GM18909 (cell line): ENCODE data around the gene SAP25.
"Not testable (repeated sequence)": the region's sequence is repeated elsewhere in the genome, so short reads cannot be mapped to it uniquely, and the experiment has no call there.

Experiments used
- ATAC-seq: cut with Tn5 transposase; IDR thresholded peaks from one replicate; pipeline ENCODE4 v1.9.1; 2021; ENCODE audit warnings: mild to moderate bottlenecking; ENCODE audit not compliant: unreplicated experiment, poor library complexity

Gene SAP25

DNA sequence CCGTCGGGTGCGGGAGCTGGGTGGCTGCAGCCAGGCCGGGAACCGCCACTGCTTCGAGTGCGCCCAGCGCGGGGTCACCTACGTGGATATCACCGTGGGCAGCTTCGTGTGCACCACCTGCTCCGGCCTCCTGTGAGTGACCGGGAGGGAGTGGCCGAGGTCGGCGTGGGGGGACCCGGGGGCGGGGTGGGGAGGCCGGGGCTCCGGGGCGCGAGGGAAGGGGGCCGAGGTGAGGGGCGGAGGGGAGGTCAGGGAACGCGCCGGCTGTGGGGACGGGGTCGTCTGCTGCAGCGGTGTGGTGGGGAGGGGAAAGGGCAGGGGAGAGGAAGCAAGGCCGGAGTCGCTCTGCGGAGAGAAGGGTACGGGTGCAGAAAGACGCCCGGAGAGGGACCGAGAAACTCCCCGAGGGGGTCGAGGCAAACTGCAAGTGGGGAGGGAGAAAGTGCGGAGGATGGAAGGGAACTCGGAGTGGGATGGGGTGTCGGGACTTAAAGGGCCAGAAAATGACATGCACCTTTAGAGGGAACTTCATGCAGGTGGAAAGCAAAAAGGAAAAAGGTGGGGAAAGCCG, 34.2 kb downstream of the SAP25 start:
- no peak for ATAC-seq

DNA sequence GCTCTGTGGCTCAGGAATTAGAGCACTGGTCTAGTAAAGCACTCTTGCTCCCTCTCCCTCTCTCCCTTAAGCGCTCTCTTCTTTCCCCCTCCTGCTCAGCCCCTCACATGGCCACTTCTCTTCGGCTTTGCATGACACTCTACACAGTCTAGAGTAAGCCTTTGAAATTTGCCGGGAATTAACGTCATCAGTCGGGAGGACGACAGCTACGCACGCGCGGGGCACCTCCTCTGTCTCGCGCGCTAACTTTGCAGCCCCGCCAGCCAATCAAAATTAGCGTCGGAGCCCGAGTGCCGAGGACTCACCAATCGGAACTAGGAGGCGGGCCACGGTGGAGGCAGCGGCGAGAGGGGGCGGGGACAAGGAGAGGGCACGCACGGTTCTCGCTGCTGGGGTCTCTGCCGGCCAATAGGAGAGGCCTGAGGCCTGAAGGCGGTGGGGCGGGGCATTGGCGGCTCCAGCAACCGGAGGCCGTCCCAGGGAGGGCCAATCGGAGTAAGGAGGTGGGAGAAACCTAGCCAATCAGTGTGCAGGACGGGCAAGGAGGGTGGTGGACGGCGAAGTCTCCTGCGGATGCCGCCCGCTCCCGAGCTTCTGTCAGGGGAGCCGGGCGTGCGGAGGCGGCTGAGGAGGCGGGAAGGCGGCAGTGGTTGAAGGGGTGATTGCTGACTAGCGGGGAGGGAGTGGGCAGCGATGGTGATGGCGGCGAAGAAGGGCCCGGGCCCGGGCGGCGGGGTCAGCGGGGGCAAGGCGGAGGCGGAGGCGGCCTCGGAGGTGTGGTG, 34.9 kb downstream of the SAP25 start, which contains the start of gene AGFG2:
Gene AGFG2 (plus strand): TSS at position 550 of the 782 bp plus-strand sequence. CDS start 144 bp downstream, at position 694.
- ATAC-seq: peak; percentile 96

DNA sequence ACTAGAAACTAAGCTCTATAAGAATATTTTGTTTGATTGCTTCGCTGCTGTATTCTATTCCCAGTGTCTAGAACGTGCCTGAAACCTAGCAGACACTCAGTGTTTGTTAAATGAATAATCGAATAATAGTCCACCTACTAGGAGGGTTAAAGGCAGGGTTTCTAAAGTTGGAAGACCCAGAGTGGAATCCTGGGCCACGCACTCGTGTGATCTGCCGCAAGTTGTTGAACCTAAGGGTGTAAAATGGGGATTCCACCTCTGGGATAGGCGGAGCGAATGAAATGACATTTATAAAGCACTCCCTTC, 35.4 kb downstream of the SAP25 start:
- no peak for ATAC-seq

DNA sequence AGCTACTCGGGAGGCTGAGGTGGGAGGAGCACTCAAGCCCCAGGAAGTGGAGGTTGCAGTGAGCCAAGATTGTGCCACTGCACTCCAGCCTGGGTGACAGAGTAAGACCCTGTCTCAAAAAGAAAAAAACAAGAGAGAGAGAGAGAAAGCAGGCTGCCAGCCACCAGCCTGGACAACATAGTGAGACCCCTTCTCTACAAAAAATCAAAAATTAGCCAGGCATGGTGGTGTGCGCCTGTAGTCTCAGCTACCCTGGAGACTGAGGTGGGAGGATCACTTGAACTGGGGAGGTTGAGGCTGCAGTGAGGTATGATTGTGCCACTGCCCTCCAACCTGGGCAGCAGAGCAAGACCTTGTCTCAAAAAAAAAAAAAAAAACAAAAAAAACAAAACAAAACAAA, 37.0 kb downstream of the SAP25 start:
- not testable (repeated sequence) for ATAC-seq

DNA sequence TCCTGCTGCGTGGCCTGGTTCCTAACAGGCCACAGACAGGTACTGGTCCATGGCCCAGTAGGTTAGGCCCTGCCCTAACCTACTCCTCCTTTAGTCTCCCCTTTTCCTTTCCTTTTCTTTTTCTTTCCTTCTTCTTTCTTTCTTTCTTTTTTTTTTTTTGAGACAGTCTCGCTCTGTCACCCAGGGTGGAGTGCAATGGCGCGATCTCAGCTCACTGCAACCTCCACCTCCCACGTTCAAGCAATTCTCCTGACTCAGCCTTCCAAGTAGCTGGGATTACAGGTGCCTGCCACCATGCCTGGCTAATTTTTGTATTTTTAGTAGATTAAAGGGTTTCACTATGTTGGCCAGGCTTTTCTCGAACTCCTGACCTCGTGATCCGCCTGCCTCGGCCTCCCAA, 37.7 kb downstream of the SAP25 start:
- not testable (repeated sequence) for ATAC-seq

DNA sequence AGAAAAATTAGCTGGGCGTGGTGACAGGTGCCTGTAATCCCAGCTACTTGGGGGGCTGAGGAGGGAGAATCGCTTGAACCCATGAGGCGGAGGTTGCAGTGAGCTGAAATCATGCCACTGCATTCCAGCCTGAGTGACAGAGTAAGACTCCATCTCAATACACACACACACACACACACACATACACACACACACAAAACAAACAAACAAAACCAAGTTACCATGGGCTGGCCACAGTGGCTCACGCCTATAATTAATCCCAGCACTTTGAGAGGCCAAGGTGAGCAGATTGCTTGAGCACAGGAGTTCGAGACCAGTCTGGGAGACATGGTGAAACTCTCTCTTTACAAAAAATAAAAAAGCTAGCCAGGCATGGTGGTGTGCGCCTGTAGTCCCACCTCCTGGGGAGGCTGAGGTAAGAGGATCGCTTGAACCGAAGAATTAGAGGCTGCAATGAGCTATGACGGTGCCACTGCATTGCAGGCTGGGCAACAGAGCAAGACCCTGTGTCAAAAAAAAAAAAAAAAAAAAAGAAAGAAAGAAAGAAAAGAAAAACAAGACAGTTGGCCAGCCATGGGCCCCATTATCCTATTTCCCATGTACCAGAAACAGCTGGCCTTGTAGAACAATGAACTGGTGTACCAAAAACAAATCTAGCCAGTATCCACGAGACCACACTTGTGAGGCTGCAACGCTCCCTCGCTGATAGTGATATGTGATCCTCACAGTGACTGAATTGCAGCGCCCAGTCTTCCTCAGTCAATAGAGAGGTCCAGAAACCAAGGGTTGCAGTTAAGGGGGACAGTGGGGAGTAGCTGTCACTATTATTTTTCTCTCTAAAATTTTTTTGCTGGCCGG, 41.3 kb downstream of the SAP25 start:
- ATAC-seq: no peak

DNA sequence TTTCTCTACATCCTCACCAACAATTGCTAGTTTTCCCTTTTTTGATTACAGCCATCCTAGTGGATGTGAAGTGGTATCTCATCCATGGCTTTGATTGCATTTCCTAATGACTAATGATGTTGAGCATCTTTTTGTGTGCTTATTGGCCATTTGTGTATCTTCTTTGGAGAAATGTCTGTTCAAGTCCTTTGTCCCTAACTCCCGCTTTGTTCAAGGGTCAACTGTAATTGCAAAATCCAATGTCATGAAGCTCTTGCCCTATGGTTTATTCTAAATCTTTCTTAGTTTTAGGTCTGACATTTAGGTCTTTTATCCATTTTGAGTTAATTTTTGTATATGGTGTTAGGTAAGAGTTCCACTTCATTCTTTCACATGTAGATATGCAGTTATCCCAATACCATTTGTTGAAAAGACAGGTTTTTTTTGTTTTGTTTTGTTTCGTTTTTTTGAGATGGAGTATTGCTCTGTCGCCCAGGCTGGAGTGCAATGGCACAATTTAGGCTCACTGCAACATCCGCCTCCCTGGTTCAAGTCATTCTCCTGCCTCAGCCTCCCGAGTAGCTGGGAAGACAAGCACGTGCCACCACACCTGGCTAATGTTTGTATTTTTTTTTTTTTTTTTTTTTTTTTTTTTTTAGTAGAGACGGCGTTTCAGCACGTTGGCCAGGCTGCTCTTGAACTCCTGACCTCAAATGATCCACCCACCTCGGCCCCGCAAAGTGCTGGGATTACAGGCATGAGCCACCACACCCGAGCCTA, 45.4 kb downstream of the SAP25 start:
- not testable (repeated sequence) for ATAC-seq

DNA sequence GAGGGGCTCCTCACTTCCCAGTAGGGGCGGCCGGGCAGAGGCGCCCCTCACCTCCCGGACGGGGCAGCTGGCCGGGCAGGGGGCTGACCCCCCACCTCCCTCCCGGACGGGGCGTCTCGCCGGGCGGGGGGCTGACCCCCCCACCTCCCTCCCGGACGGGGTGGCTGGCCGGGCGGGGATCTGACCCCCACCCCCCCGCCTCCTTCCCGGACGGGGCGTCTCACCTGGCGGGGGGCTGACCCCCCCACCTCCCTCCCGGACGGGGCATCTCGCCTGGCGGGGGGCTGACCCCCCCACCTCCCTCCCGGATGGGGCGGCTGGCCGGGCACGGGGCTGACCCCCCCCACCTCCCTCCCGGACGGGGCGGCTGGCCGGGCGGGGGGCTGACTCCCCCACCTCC, 50.5 kb downstream of the SAP25 start:
- not testable (repeated sequence) for ATAC-seq
